Right lobe of liver (tissue), 4 donors: ENCODE results near the gene CORO7.

ENCODE experiments used
- CTCF ChIP-seq, 4 donors: fragments of 200-600 bp in 3 of 4; fragments of 450-650 bp in 1 of 4; IDR thresholded peaks; one replicate each; pipeline versions ENCODE4 v1.5.1 to v1.8.0; 2016 to 2022; ENCODE audit warnings: antibody characterized with exemption in 4 of 4, mild to moderate bottlenecking in 2 of 4
- POLR2A ChIP-seq: fragments of 450-650 bp; IDR thresholded peaks from one replicate; pipeline ENCODE4 v1.6.1; 2017; ENCODE audit warnings: antibody characterized with exemption, mild to moderate bottlenecking
- donor health status: DM: no; HTN: no; CAD: no.
- donor health status: DM: no; HTN: no; CAD: no.
- donor health status: DM: no; HTN: yes; CAD: no.

GRCh38 chr16:4425378-4426020, 9.1 kb upstream of the CORO7 start, which contains the start of gene DNAJA3:
- no peak for TF ChIP-seq CTCF (IDR thresholded peaks at IDR 0.05)
- peak; percentile 84 for TF ChIP-seq POLR2A
